A673 (cell line): ENCODE data around the gene DPCD.

ENCODE experiments used
- CTCF ChIP-seq: fragments of 300-800, 200-600 bp; sonication (generic); conservative IDR thresholded peaks from 2 replicates; pipeline ENCODE4 v1.5.1; 2017; ENCODE audit warnings: low read depth, mild to moderate bottlenecking, antibody characterized with exemption, low read length, moderate library complexity, mixed read lengths
- EZH2 ChIP-seq: fragments of 200-600 bp; sonication (generic); IDR thresholded peaks from 2 replicates; pipeline ENCODE4 v1.6.1; 2017; ENCODE audit warnings: borderline replicate concordance, low read depth, mild to moderate bottlenecking, mixed read lengths, antibody characterized with exemption, low read length; ENCODE audit not compliant: poor library complexity, severe bottlenecking

- no peak for TF ChIP-seq CTCF
- no peak for TF ChIP-seq EZH2
Measured at GRCh38 chr10:101560298-101561067, 27.6 kb upstream of the DPCD start.
